Small intestine (tissue), 7 donors: Measurements from ENCODE around the gene CKLF. TPM values are rescaled to one million over a fixed set of nuclear protein-coding genes. Genes with fewer than 3 reads are reported as not detected.

Source experiments
- DNase-seq, 2 donors: peaks; one replicate each; pipeline versions ENCODE4 v3.0.0 to v3.0.0-alpha.2; 2013
- FAIRE-seq: peaks from 2 replicates; lab custom pipeline; 2012; peaks lifted over from hg19 to GRCh38; lab: Jason Lieb, UNC
- H3K27ac ChIP-seq, 3 donors: one replicate each; pipeline ENCODE4 v1.5.1; 2013; ENCODE audit warnings: low read length in 2 of 3, mild to moderate bottlenecking in 2 of 3, control low read depth in 1 of 3, inconsistent platforms in 1 of 3, low read depth in 1 of 3, moderate library complexity in 1 of 3
- H3K27me3 ChIP-seq, 3 donors: one replicate each; pipeline ENCODE4 v1.6.1; 2013; ENCODE audit warnings: low read length in 3 of 3, inconsistent platforms in 1 of 3; ENCODE audit not compliant: control insufficient read depth in 3 of 3, insufficient read depth in 3 of 3
- H3K36me3 ChIP-seq, 3 donors: one replicate each; pipeline ENCODE4 v1.6.1; 2013; ENCODE audit warnings: low read length in 3 of 3, inconsistent platforms in 1 of 3, low read depth in 1 of 3, mild to moderate bottlenecking in 1 of 3, moderate library complexity in 1 of 3; ENCODE audit not compliant: control insufficient read depth in 3 of 3, insufficient read depth in 2 of 3
- H3K4me1 ChIP-seq, 3 donors: one replicate each; pipeline ENCODE4 v1.6.1; 2013; ENCODE audit warnings: low read length in 2 of 3, inconsistent platforms in 1 of 3, low read depth in 1 of 3, mild to moderate bottlenecking in 1 of 3, moderate library complexity in 1 of 3; ENCODE audit not compliant: control insufficient read depth in 3 of 3, insufficient read depth in 2 of 3
- H3K4me3 ChIP-seq, 3 donors: one replicate each; pipeline ENCODE4 v1.5.1; 2013; ENCODE audit warnings: low read length in 3 of 3, control low read depth in 1 of 3, inconsistent platforms in 1 of 3, low read depth in 1 of 3, mild to moderate bottlenecking in 1 of 3, moderate library complexity in 1 of 3
- H3K9me3 ChIP-seq, 2 donors: one replicate each; pipeline ENCODE4 v1.6.1; 2013; ENCODE audit warnings: low read depth in 1 of 2, low read length in 1 of 2; ENCODE audit not compliant: control insufficient read depth in 2 of 2, insufficient read depth in 1 of 2
- WGBS, 3 donors: extraction: QIAGEN DNeasy Blood & Tissue Kit; methylation state at CpG; one replicate each; pipeline ENCODE4 v1.1.7; 2013; 5-methylcytosine and 5-hydroxymethylcytosine counted together
- polyA plus RNA-seq, 4 donors: library from polyadenylated mRNA; stranded (reverse) in 3 of 4; unstranded in 1 of 4; fragments of 200-250 nt in 3 of 4; fragments of 120-200 nt in 1 of 4; gene quantifications; one replicate each; pipeline versions ENCODE4 v1.2.1 to v1.2.3, GENCODE V29; 2013
- donor health status: healthy with polysubstance abuse.
- donor health status: control.
- donor health status: control.
- donor health status: Bipolar disorder and iron deficiency.
- donor health status: healthy.

CKLF gene
- polyA plus RNA-seq, 4 donors, result 24.7 to 55.1 (median 35.4) TPM

DNA sequence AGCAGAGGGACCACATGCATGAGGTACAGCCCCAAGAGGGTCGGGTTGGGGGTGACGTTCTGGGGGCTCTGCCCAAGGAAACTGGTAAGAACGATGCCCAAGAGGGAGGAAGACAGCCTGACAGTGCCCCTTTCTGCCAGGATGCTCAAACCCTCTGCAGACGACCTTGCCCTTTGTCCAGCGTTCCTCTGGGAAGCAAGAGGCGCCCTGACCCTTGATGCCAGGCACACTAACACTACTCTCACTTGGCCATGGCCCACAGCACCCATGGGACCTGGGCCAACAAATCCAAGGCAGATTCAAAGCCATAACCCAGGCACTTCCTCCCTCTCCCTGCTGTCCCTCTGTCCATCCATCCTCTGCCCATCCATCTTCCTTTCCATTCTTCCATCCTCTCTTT, 22.9 kb upstream of the CKLF start:
- peaks cover 0 to 67% (median 7%) of the 10 kb centered on the region in 3 donors for H3K36me3 ChIP-seq

DNA sequence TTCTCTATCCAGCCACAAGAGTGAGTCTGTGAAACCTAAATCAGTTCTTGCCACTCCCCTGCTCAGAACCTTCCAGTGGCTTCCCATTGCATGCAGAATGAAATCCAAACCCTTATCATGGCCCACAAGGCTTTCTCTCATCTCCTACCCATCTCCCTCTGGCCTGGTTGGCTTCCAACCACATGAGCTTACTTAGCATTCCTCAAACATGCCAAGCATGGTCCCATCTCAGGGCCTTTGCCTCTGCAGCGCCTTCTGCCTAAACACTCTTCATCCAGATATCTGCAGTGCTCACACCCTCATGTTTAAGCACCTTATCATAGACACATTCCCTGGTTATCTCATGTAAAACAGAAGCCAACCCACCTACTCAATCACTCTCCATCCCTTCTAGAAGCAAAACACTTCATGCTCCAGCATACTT, 18.0 kb upstream of the CKLF start:
- no peak overlapping the region for H3K27ac ChIP-seq
- 95% methylated on average over 1 of the region's 1 CpG for WGBS, 3 donors
- H3K36me3 ChIP-seq, result peaks cover 0 to 47% (median 0%) of the 10 kb centered on the region in 3 donors
- FAIRE-seq, result no peak
- peaks cover 0 to 8% (median 5%) of the 10 kb centered on the region in 3 donors for H3K4me1 ChIP-seq
- no peak overlapping the region for H3K4me3 ChIP-seq
- DNase-seq, result no peak
- H3K9me3 ChIP-seq, result peaks cover 0 to 7% of the 10 kb centered on the region in 2 donors
- H3K27me3 ChIP-seq, result no peaks in the 10 kb centered on the region

More for the DNA sequence above, 22.9 kb upstream of the CKLF start:
- no peaks in the 10 kb centered on the region for H3K9me3 ChIP-seq
- no peak for DNase-seq
- no peak overlapping the region for H3K4me3 ChIP-seq
- H3K27ac ChIP-seq, result no peak overlapping the region
- no peak for FAIRE-seq
- no peaks in the 10 kb centered on the region for H3K27me3 ChIP-seq
- 82 to 92% (median 87%) methylated on average over 6 of the region's 6 CpGs for WGBS, 3 donors
- H3K4me1 ChIP-seq, result peaks cover 0 to 10% (median 0%) of the 10 kb centered on the region in 3 donors

DNA sequence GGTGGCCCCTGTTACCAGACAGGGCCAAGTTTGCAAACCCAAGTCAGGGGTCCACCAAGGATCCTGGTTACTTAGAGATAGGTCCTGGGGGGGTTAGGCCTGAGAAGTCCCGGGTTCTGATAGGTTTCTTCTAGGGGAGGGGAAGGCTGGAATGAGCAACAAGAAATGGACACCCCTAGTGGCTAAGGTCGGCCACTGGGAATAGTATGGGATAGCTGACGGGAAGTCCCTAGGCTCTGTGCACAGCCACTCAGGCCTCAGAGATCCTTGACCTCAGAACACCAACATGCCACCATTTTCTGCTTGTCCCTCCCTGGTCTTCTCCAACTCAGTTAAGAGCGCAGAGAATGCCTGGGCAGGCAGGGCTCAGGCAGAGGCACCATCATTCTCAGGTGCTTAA, 15.9 kb upstream of the CKLF start:
- Histone ChIP-seq H3K36me3 (peaks cover 0 to 40% (median 0%) of the 10 kb centered on the region in 3 donors), H3K27me3 (no peaks in the 10 kb centered on the region), H3K27ac (no peak overlapping the region), H3K4me3 (no peak overlapping the region), H3K9me3 (peaks cover 0 to 7% of the 10 kb centered on the region in 2 donors), H3K4me1 (peaks cover 0 to 15% (median 7%) of the 10 kb centered on the region in 3 donors)
- FAIRE-seq (no peak), DNase-seq (no peak)
- WGBS, 3 donors, result 91 to 96% (median 93%) methylated on average over 4 of the region's 4 CpGs

DNA sequence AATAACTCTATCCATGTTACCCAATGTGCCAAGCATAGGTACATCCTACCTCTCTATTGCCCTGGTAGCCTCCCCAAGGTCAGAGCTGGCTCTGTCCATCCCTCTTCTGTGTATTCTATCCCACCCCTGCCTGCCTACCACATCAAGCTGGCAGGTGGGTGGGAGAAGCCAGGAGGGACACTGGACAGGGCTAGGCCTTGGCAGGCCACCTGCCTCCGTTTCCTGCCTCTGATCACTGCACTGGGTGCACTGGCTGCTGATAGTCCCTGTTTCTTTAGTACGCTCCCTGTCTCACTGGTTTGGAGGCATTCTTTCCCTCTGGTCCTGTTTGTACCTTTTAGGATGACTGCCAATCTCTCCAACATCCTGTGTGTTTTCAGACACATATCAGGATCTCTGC, 15.1 kb upstream of the CKLF start:
- 93 to 100% (median 96%) methylated on average over 2 of the region's 2 CpGs for WGBS, 3 donors
- H3K36me3 ChIP-seq, result peaks cover 0 to 42% (median under 1%) of the 10 kb centered on the region in 3 donors
- FAIRE-seq (no peak), DNase-seq (no peak)
- H3K27me3 ChIP-seq, result no peaks in the 10 kb centered on the region
- H3K27ac ChIP-seq, result no peak overlapping the region
- H3K4me1 ChIP-seq, result peaks cover 0 to 15% (median 7%) of the 10 kb centered on the region in 3 donors
- peaks cover 0 to 7% of the 10 kb centered on the region in 2 donors for H3K9me3 ChIP-seq
- no peak overlapping the region for H3K4me3 ChIP-seq

DNA sequence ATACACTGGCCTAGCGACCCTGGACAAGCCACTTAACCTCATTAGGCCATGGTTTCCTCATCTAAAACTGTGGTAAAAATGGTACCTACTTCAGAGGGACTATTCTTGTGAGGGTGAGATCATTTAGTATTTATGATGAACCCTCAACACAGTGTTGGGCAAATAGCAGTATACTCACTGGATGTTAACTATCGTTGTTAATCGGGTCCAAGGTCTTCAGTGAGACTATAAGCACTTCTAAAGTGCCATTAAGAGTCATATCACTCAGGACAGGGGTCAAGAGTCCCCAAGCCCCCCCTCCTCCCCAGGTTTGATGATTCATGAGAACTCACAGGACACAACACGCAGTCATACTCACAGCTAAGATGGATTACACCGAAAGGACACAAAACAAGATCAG, 13.5 kb upstream of the CKLF start:
- peaks cover 0 to 7% of the 10 kb centered on the region in 2 donors for H3K9me3 ChIP-seq
- no peak overlapping the region for H3K4me3 ChIP-seq
- no peaks in the 10 kb centered on the region for H3K27me3 ChIP-seq
- H3K27ac ChIP-seq, result peak overlapping the region; percentile 25 to 88 (median 87)
- FAIRE-seq (no peak), DNase-seq (peak; percentile 89 to 93)
- peaks cover 0 to 47% (median 3%) of the 10 kb centered on the region in 3 donors for H3K36me3 ChIP-seq
- WGBS, 3 donors, result 39 to 79% (median 59%) methylated on average over 5 of the region's 5 CpGs
- H3K4me1 ChIP-seq, result peaks cover 0 to 15% (median 7%) of the 10 kb centered on the region in 3 donors

DNA sequence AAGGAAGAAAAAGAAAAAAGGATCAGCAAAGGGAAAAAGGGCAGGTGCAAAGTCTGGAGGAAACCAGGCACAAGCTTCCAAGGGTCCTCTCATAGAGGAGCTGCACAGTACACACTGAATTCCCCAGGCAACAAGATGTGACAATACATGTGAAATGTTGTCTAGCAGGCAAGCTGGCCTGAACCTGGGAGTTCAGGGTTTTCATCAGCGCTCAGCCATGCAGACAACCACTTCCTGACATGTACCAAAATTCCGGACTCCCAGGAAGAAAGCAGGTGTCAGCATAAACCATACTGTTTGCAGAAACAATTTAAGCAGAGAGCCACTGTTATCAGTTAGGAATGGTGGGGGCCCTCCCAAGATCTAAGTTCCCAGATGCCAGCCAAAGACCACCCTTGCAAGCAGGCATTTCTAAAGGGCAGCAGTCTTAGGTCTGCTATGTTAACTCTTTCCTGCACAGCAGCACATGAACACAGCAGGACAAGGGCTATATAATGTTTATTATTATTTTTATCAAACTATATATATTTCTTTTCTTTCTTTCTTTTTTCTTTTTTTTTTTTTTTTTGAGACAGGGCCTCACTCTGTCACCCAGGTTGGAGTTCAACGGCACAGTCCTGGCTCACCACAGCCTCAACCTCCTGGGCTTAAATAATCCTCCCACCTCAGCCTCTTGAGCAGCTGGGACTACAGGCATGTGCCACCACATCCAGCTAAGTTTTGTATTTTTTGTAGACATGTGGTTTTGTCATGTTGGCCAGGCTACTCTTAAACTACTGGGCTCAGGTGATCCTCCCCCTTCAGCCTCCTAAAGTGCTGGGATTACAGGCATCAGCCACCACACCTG, 12.5 kb upstream of the CKLF start:
- 57 to 80% (median 67%) methylated on average over 3 of the region's 3 CpGs for WGBS, 3 donors
- Histone ChIP-seq H3K4me3 (no peak overlapping the region), H3K4me1 (peaks cover 0 to 15% (median 7%) of the 10 kb centered on the region in 3 donors), H3K36me3 (peaks cover 2 to 49% (median 3%) of the 10 kb centered on the region in 3 donors), H3K27me3 (no peaks in the 10 kb centered on the region), H3K9me3 (peaks cover 0 to 7% of the 10 kb centered on the region in 2 donors), H3K27ac (peak overlapping the region in 2 of 3 donors; percentile 15 to 74)
- DNase-seq (peak; percentile 28 to 70), FAIRE-seq (no peak)

DNA sequence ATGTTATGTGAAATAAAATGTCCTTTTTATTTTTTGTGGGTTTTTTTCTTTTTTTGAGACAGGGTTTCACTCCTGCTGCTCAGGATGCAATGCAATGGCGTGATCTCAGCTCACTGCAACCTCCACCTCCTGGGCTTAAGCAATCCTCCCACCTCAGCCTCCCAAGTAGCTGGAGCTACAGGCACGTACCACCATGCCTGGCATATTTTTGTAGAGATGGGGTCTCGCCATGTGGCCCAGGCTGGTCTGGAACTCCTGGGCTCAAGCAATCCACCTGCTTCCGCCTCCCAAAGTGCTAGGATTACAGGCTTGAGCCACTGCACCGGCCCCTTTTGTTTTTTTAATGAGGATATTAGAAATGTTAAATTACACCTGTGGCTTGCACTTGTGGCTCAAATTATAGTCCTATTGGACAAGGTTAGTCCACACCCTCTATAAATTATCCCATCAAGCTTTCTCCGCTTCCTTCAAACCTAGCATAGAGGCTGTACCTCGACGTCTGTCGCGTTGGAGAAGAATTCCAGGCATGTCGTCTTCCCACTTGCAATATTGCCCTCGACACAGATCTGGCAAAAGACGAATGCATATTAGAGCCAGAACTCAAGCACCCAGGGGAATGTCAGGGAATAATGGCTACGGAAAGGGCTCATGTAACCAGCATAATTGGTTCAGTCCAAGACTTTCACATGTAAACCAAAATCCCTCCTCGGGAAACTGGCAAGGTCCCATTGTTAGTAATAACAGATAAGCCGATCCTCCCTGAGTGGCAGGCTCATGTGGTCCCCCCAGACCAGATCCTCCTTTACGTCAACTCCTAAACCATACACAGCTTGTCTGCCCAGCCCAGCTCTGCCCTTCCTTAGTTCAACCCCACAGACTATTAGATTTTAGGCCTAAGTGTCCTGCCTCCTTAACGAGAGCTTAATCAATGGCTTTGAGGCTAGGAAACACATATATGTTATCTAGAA, 10.7 kb upstream of the CKLF start:
- H3K9me3 ChIP-seq, result peaks cover 0 to 7% of the 10 kb centered on the region in 2 donors
- no peaks in the 10 kb centered on the region for H3K27me3 ChIP-seq
- H3K36me3 ChIP-seq, result peaks cover 2 to 46% (median 3%) of the 10 kb centered on the region in 3 donors
- 87 to 93% (median 91%) methylated on average over 18 of the region's 18 CpGs for WGBS, 3 donors
- FAIRE-seq, result no peak
- no peak overlapping the region for H3K4me3 ChIP-seq
- DNase-seq, result no peak
- no peak overlapping the region for H3K27ac ChIP-seq
- peaks cover 0 to 15% (median 7%) of the 10 kb centered on the region in 3 donors for H3K4me1 ChIP-seq

DNA sequence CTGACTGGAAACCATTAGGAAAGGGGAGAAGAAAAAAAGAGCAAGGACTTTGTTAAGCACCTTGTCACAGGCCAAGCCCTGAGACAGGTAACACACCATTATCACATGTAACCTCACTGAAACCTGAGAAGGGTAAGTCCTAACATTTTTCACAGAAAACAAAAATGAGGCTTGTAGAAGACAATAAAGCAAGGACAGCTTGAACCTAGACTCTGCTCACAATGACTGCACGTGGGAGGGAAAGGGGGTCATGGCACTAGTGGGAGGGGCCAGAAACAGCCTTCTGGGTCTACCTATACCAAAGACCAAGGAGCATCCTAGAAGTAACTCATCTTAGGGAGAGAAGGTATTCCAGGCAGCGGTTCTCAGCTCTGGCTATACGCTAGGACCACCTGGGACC, 10.0 kb upstream of the CKLF start:
- no peak for FAIRE-seq
- no peak overlapping the region for H3K27ac ChIP-seq

More for the DNA sequence above, 10.0 kb upstream of the CKLF start:
- H3K9me3 ChIP-seq, result peaks cover 0 to 7% of the 10 kb centered on the region in 2 donors
- H3K27me3 ChIP-seq, result no peaks in the 10 kb centered on the region
- DNase-seq, result no peak
- H3K4me3 ChIP-seq, result no peak overlapping the region
- H3K4me1 ChIP-seq, result peaks cover 0 to 15% (median 7%) of the 10 kb centered on the region in 3 donors
- 90 to 93% (median 91%) methylated on average over 3 of the region's 3 CpGs for WGBS, 3 donors
- peaks cover 2 to 43% (median 3%) of the 10 kb centered on the region in 3 donors for H3K36me3 ChIP-seq
